ENCODE results near the gene ALDH7A1. TPM values are rescaled to one million over a fixed set of nuclear protein-coding genes. Genes with fewer than 3 reads are reported as not detected.
A peak's percentile ranks its signal among the peaks of the same experiment; 100 is the strongest.
"Not testable (repeated sequence)": the region's sequence is repeated elsewhere in the genome, so short reads cannot be mapped to it uniquely, and the experiment has no call there.

Gene ALDH7A1
- total and polyA plus RNA-seq, 7 experiments from 2014 or later = 0.51 to 9.9 (median 3.0) TPM

DNA sequence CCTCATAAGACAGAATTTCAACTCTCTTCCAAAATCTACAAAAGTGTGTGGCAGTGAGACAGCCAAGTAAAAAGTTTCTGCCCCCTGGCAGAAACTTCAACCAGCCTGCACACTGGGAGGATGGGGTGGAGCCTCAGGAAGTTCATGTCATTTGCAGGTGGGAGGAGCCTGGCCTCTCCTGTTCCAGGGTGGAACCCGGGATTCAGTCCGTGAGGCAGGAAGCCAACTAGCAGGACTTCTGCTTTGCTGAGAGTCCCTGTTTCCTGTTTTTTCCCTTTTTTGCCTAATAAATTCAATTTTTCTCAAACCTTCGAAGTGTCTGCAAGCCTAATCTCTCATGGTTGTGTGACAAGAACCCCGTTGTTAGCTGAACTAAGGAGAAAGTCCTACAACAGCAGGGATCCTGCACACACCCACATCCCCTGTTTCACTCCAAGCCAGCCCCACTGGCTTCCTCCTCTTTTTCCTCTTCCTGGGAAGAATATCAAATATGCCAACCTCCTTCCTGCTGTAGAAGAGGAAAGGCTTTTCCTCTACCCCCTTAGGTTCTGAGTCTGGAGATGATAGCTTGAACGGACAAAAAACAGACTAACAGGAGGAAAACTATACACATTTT lies 69.3 kb downstream of the ALDH7A1 start:
- no peak overlapping the region for H3K4me3 ChIP-seq (ENCODE audit: low read length)
- no peaks in the 10 kb centered on the region for H3K36me3 ChIP-seq (ENCODE audit: control insufficient read depth in 2 of 3, insufficient read depth in 3 of 3, low read length in 3 of 3)
- no peak overlapping the region for H3K27ac ChIP-seq (ENCODE audit: low read depth, low read length)
- Mint-ChIP-seq H3K36me3 (peaks cover 0 to 4% (median 0%) of the 10 kb centered on the region in 5 donors), H3K4me1 (no peaks in the 10 kb centered on the region), H3K9me3 (peaks cover 0 to 11% (median 0%) of the 10 kb centered on the region in 11 donors), H3K4me3 (no peak overlapping the region), H3K27ac (no peak overlapping the region), H3K27me3 (peaks cover 0 to 5% (median 0%) of the 10 kb centered on the region in 5 donors)
- ATAC-seq (no peak), DNase-seq (no peak)
- intact Hi-C loops (cut with micrococcal nuclease) = no loop called here
- H3K9me3 ChIP-seq (ENCODE audit: control insufficient read depth in 2 of 3, low read length in 3 of 3) = no peaks in the 10 kb centered on the region
- no peaks in the 10 kb centered on the region for H3K4me1 ChIP-seq (ENCODE audit: control insufficient read depth in 2 of 2, insufficient read depth in 2 of 2, low read length in 2 of 2)
- CTCF ChIA-PET = no interaction called here
- POLR2A ChIA-PET = no interaction called here
- H3K27me3 ChIP-seq (ENCODE audit: control insufficient read depth in 2 of 2, insufficient read depth in 2 of 2, low read length in 2 of 2) = no peaks in the 10 kb centered on the region

- H3K9me3 ChIP-seq (ENCODE audit: control insufficient read depth in 2 of 3, low read length in 3 of 3) = no peaks in the 10 kb centered on the region
- POLR2A ChIA-PET = no interaction called here
- Mint-ChIP-seq H3K27me3 (peaks cover 0 to 9% (median 0%) of the 10 kb centered on the region in 5 donors), H3K4me1 (peaks cover 0 to 7% (median 4%) of the 10 kb centered on the region in 7 donors), H3K4me3 (no peak overlapping the region), H3K9me3 (peaks cover 0 to 11% (median 0%) of the 10 kb centered on the region in 11 donors), H3K36me3 (peaks cover 0 to 4% (median 0%) of the 10 kb centered on the region in 5 donors), H3K27ac (no peak overlapping the region)
- intact Hi-C loops (cut with micrococcal nuclease) = no loop called here
- no peaks in the 10 kb centered on the region for H3K36me3 ChIP-seq (ENCODE audit: control insufficient read depth in 2 of 3, insufficient read depth in 3 of 3, low read length in 3 of 3)
- CTCF ChIA-PET = interaction anchor here (0.6 to 1.0 kb wide), 2 partner anchors 18 to 185 kb away, joined by 3 to 4 read pairs; no protein-coding TSS in a partner anchor
- DNase-seq = no peak
- H3K27ac ChIP-seq (ENCODE audit: low read depth, low read length) = no peak overlapping the region
- ATAC-seq = no peak
- no peak overlapping the region for H3K4me3 ChIP-seq (ENCODE audit: low read length)
- H3K4me1 ChIP-seq (ENCODE audit: control insufficient read depth in 2 of 2, insufficient read depth in 2 of 2, low read length in 2 of 2) = no peaks in the 10 kb centered on the region
- no peaks in the 10 kb centered on the region for H3K27me3 ChIP-seq (ENCODE audit: control insufficient read depth in 2 of 2, insufficient read depth in 2 of 2, low read length in 2 of 2)
These were observed 71.1 kb downstream of the ALDH7A1 start for GRCh38 chr5:126523818-126524510.

DNA sequence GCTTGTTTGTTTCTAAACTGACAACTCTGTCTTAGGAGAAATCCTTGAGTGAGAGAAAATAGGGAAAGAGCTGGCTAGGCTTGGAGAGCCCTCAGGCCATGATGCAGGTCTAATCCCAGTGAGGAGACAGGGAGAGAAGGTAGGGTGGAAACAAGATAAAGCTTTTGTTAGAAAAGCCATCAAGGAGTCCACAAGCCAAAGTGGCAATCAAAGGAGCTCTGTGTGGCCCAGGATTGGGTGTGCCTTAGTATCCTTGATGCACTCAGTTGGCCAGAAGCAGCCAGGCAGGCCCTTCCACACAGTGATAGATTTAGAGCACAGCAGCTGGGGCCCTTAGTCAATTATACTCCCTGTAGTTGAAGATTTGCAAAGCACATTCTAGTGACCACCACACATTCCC lies 73.9 kb downstream of the ALDH7A1 start:
- Mint-ChIP-seq H3K4me3 (no peak overlapping the region), H3K36me3 (no peaks in the 10 kb centered on the region), H3K4me1 (peaks cover 0 to 7% (median 4%) of the 10 kb centered on the region in 7 donors), H3K9me3 (peaks cover 0 to 2% (median 0%) of the 10 kb centered on the region in 11 donors), H3K27ac (no peak overlapping the region), H3K27me3 (peaks cover 0 to 6% (median 0%) of the 10 kb centered on the region in 5 donors)
- H3K36me3 ChIP-seq (ENCODE audit: control insufficient read depth in 2 of 3, insufficient read depth in 3 of 3, low read length in 3 of 3) = no peaks in the 10 kb centered on the region
- intact Hi-C loops (cut with micrococcal nuclease) = no loop called here
- DNase-seq (no peak), ATAC-seq (no peak)
- H3K27me3 ChIP-seq (ENCODE audit: control insufficient read depth in 2 of 2, insufficient read depth in 2 of 2, low read length in 2 of 2) = no peaks in the 10 kb centered on the region
- no peak overlapping the region for H3K27ac ChIP-seq (ENCODE audit: low read depth, low read length)
- POLR2A ChIA-PET = interaction anchor here (0.7 kb wide), 1 partner anchor 12 kb away, joined by 3 read pairs; no protein-coding TSS in a partner anchor
- CTCF ChIA-PET = interaction anchor here (0.7 kb wide), 1 partner anchor 167 kb away, joined by 4 read pairs; no protein-coding TSS in a partner anchor
- no peaks in the 10 kb centered on the region for H3K9me3 ChIP-seq (ENCODE audit: control insufficient read depth in 2 of 3, low read length in 3 of 3)
- H3K4me3 ChIP-seq (ENCODE audit: low read length) = no peak overlapping the region
- no peaks in the 10 kb centered on the region for H3K4me1 ChIP-seq (ENCODE audit: control insufficient read depth in 2 of 2, insufficient read depth in 2 of 2, low read length in 2 of 2)

- Mint-ChIP-seq H3K4me3 (no peak overlapping the region), H3K36me3 (no peaks in the 10 kb centered on the region), H3K9me3 (no peaks in the 10 kb centered on the region), H3K4me1 (peaks cover 0 to 7% (median 4%) of the 10 kb centered on the region in 7 donors), H3K27me3 (peaks cover 0 to 7% (median 0%) of the 10 kb centered on the region in 5 donors), H3K27ac (peak overlapping the region in 1 of 9 donors; percentile 34)
- POLR2A ChIA-PET = interaction anchor here (0.7 kb wide), 1 partner anchor 13 kb away, joined by 3 read pairs; no protein-coding TSS in a partner anchor
- Histone ChIP-seq H3K27me3 (ENCODE audit: control insufficient read depth in 2 of 2, insufficient read depth in 2 of 2, low read length in 2 of 2) (no peaks in the 10 kb centered on the region), H3K27ac (ENCODE audit: low read depth, low read length) (no peak overlapping the region), H3K9me3 (ENCODE audit: control insufficient read depth in 2 of 3, low read length in 3 of 3) (no peaks in the 10 kb centered on the region), H3K36me3 (ENCODE audit: control insufficient read depth in 2 of 3, insufficient read depth in 3 of 3, low read length in 3 of 3) (no peaks in the 10 kb centered on the region), H3K4me1 (ENCODE audit: control insufficient read depth in 2 of 2, insufficient read depth in 2 of 2, low read length in 2 of 2) (no peaks in the 10 kb centered on the region), H3K4me3 (ENCODE audit: low read length) (no peak overlapping the region)
- ATAC-seq (no peak), DNase-seq (no peak)
- CTCF ChIA-PET = interaction anchor here (0.7 kb wide), 1 partner anchor 166 kb away, joined by 4 read pairs; no protein-coding TSS in a partner anchor
- intact Hi-C loops (cut with micrococcal nuclease) = no loop called here
These were observed 74.4 kb downstream of the ALDH7A1 start for GRCh38 chr5:126520593-126520953.

DNA sequence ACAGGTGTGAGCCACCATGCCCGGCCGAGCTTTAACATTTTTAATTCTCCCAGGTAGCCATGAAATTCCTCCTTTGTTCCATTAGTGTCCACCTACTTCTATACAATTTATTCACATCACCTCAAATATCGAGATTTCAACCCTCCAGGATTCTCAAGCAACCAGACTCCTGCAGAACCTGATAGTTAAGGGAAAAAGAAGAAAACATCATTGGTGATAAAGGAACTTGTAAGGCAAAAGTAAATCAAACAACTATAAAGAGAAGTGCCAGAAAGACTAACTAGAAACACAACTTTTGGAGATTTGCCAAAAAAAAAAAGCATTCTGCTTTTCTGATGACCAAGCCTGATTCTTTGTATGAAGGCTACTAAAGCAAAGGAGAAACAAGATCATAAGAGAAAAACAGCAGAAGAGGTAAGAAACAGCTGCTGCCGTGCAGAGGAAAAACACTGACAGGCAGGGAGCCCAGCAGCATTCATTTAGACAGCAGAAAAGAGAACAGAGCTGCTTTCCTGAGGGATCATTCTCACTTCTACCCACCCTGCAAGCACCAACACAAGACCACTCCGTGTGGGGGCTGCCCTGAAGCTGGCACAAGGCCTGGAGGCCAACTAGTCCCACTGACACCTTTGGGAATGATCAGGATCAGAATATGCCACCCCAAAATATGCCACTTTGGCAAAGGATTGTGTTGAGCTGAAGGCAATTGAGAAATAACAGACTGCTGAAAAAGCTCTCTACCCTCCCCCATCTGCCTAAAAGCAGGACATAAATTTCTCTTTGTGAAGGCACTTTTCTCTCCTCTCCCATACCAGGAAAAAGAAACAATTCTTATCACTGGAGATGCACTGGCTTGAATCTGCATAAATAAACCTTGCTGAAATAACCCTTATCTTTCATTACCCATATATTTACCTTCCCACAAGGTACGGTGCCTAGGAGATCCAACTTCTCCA lies 75.1 kb downstream of the ALDH7A1 start:
- peak overlapping the region in 1 of 9 donors; percentile 34 for H3K27ac Mint-ChIP-seq

DNA sequence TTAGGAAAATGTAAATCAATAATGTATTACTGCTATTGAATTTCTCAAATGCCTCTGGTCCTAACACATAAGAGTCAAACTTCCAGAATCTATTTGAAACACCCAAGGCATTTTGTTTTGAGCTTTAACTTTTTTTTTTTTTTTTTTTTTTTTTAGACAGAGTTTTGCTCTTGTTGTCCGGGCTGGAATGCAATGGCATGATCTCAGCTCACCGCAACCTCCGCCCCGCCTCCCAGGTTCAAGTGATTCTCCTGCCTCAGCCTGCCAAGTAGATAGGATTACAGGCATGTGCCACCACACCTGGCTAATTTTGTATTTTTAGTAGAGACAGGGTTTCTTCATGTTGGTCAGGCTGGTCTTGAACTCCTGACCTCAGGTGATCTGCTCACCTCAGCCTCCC lies 75.8 kb downstream of the ALDH7A1 start:
- H3K4me1 ChIP-seq (ENCODE audit: control insufficient read depth in 2 of 2, insufficient read depth in 2 of 2, low read length in 2 of 2); H3K9me3 Mint-ChIP-seq; H3K4me3 Mint-ChIP-seq; H3K36me3 ChIP-seq (ENCODE audit: control insufficient read depth in 2 of 3, insufficient read depth in 3 of 3, low read length in 3 of 3); H3K27ac Mint-ChIP-seq; H3K27me3 ChIP-seq (ENCODE audit: control insufficient read depth in 2 of 2, insufficient read depth in 2 of 2, low read length in 2 of 2); H3K27ac ChIP-seq (ENCODE audit: low read depth, low read length); H3K36me3 Mint-ChIP-seq; H3K9me3 ChIP-seq (ENCODE audit: control insufficient read depth in 2 of 3, low read length in 3 of 3); H3K4me3 ChIP-seq (ENCODE audit: low read length); POLR2A ChIA-PET; H3K27me3 Mint-ChIP-seq; ATAC-seq; DNase-seq; intact Hi-C loops (cut with micrococcal nuclease): not testable (repeated sequence)
- peaks cover 0 to 12% (median 5%) of the 10 kb centered on the region in 7 donors for H3K4me1 Mint-ChIP-seq
- CTCF ChIA-PET = interaction anchor here (0.9 kb wide), 1 partner anchor 21 kb away, joined by 3 read pairs; no protein-coding TSS in a partner anchor

More for the DNA sequence above, 75.1 kb downstream of the ALDH7A1 start:
- Histone ChIP-seq H3K9me3 (ENCODE audit: control insufficient read depth in 2 of 3, low read length in 3 of 3) (no peaks in the 10 kb centered on the region), H3K27me3 (ENCODE audit: control insufficient read depth in 2 of 2, insufficient read depth in 2 of 2, low read length in 2 of 2) (no peaks in the 10 kb centered on the region), H3K4me1 (ENCODE audit: control insufficient read depth in 2 of 2, insufficient read depth in 2 of 2, low read length in 2 of 2) (no peaks in the 10 kb centered on the region), H3K36me3 (ENCODE audit: control insufficient read depth in 2 of 3, insufficient read depth in 3 of 3, low read length in 3 of 3) (no peaks in the 10 kb centered on the region), H3K4me3 (ENCODE audit: low read length) (no peak overlapping the region), H3K27ac (ENCODE audit: low read depth, low read length) (no peak overlapping the region)
- ChIA-PET POLR2A (no interaction called here), CTCF (no interaction called here)
- H3K9me3 Mint-ChIP-seq = no peaks in the 10 kb centered on the region
- ATAC-seq = no peak
- intact Hi-C loops (cut with micrococcal nuclease) = no loop called here
- DNase-seq = no peak
- H3K36me3 Mint-ChIP-seq = no peaks in the 10 kb centered on the region
- H3K4me3 Mint-ChIP-seq = no peak overlapping the region
- peaks cover 0 to 7% (median 0%) of the 10 kb centered on the region in 5 donors for H3K27me3 Mint-ChIP-seq
- H3K4me1 Mint-ChIP-seq = peaks cover 0 to 7% (median 4%) of the 10 kb centered on the region in 7 donors

Data from naive thymus-derived CD4-positive, alpha-beta T cell (primary cell).